IPS-20b (cell line): ENCODE results near the gene EBF4.
"Not testable (repeated sequence)": the region's sequence is repeated elsewhere in the genome, so short reads cannot be mapped to it uniquely, and the experiment has no call there.

Experiments
- H3K27ac ChIP-seq: one replicate; pipeline ENCODE4 v1.5.1; 2013; ENCODE audit warnings: low read length
- H3K27me3 ChIP-seq: 2 replicates; pipeline ENCODE4 v1.6.1; 2013; ENCODE audit warnings: mild to moderate bottlenecking, low read length, inconsistent platforms; ENCODE audit not compliant: insufficient read depth
- H3K36me3 ChIP-seq: 2 replicates; pipeline ENCODE4 v1.6.1; 2013; ENCODE audit warnings: low read depth, mild to moderate bottlenecking, inconsistent platforms, low read length, moderate library complexity; ENCODE audit not compliant: insufficient read depth
- H3K4me1 ChIP-seq: 2 replicates; pipeline ENCODE4 v1.6.1; 2013; ENCODE audit warnings: mild to moderate bottlenecking, control low read depth, inconsistent platforms, low read length, moderate library complexity; ENCODE audit not compliant: insufficient read depth
- H3K4me3 ChIP-seq: 2 replicates; pipeline ENCODE4 v1.5.1; 2013; ENCODE audit warnings: mild to moderate bottlenecking, low read length, inconsistent platforms
- H3K9ac ChIP-seq: 2 replicates; pipeline ENCODE4 v1.6.1; 2013; ENCODE audit warnings: low read depth, mild to moderate bottlenecking, inconsistent platforms, low read length, moderate library complexity
- H3K9me3 ChIP-seq: 2 replicates; pipeline ENCODE4 v1.6.1; 2013; ENCODE audit warnings: mild to moderate bottlenecking, low read depth, low read length, inconsistent platforms; ENCODE audit not compliant: insufficient read depth

EBF4 gene

DNA sequence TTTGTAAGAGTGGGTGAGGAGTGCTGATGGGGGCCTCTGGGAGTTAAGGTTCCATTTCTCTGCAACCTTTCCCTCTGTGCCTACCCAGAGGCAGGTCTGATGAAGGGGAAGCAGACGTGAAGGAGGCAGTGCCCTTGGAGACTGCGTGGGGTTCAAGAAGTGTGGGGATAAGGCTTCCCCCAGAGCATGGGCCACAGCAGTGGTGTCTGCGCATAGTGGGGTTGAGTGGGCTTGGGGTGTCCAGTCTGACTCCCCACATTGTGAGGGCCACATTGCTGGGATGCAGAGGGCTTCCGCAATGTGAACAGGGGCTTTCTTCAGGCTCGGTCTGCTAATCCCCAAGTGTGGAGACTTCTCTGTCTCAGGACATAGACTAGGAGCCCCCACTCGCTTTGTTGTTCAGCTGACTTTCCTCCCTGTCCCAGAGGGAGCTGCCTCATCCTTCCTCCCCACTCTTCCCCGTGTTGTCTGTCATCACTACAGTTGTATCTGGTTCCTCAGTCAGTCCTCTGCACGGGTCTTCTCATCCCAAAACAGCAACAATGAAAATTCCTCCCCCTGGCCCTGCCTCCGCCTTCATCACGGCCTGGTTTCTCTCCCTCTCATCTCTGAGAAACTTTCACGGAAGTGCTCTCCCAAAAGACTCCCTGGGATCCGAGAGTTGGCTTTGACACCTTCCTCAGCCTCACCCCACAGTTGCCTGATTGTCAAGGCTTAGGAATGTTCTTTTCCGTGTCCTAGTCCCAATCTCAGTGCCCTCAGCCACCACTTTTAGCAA lies 2.8 kb downstream of the EBF4 start:
- Histone ChIP-seq H3K27ac (no peak overlapping the region), H3K9me3 (no peaks in the 10 kb centered on the region), H3K36me3 (no peaks in the 10 kb centered on the region), H3K9ac (no peak overlapping the region), H3K4me3 (no peak overlapping the region), H3K4me1 (peaks cover 6% of the 10 kb centered on the region), H3K27me3 (peaks cover 91% of the 10 kb centered on the region)

DNA sequence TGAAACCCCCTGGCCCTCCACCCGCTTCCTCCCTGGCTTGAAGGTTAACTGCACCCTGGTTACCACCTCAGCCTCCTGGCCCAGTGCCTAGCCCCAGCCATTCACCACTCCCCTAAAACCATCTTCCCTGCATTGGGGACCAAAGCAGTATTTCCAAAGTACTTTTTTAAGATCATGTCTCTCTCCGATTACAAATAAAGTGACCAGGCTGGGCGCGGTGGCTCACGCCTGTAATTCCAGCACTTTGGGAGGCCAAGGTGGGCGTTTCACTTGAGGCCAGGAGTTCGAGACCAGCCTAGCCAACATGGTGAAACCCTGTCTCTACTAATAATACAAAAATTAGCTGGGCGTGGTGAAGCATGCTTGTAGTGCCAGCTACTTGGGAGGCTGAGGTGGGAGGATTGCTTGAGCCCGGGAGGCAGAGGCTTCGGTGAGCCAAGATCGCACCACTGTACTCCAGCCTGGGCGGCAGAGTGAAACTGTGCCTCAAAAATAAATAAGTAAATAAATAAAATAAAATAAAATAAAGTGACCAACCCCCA lies 3.5 kb downstream of the EBF4 start:
- H3K9ac ChIP-seq, H3K4me3 ChIP-seq, H3K36me3 ChIP-seq, H3K9me3 ChIP-seq, H3K27ac ChIP-seq: not testable (repeated sequence)
- Histone ChIP-seq H3K27me3 (peaks cover 91% of the 10 kb centered on the region), H3K4me1 (peaks cover 12% of the 10 kb centered on the region)

DNA sequence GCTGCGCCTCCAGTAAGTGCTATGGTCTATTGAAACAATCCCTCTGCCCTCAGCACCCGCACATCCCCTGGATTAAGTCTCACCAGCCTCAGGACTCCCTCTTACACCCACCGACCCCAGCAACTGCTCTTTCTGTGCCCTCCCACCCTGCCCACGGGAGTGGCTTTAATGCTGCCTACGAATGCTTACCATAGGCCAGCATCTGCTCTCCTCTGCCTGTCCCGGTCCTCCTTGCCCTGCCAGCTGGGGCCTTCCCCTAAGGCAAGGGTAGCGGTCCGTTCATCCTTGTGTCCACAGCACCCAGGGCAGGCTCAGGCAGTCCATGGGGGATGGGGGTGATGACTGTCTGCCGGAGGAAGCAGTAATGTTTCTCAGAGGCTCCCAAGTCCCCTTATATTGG lies 4.1 kb downstream of the EBF4 start:
- Histone ChIP-seq H3K4me3 (no peak overlapping the region), H3K27me3 (peaks cover 91% of the 10 kb centered on the region), H3K4me1 (peaks cover 13% of the 10 kb centered on the region), H3K9me3 (no peaks in the 10 kb centered on the region), H3K9ac (no peak overlapping the region), H3K27ac (no peak overlapping the region), H3K36me3 (no peaks in the 10 kb centered on the region)

DNA sequence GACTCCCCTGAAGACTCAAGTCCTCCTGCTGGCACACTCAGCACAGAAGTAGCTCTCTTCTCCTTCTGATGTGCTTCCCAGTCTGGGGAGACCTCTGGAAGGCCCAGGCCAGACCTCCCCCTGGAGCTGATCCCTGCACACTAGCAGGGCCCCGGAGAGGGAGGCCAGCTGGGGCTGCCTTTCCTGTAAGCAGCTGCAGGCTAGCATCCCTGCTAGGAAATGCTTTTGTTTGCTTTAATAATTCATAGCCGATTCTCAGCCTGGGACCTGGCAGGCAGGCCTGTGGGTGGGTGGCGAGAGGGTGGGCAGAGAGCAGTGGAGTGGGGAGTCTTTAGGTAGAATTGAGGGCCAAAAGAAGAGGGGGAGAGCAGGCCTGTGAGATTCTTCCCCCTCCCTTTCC lies 5.2 kb downstream of the EBF4 start:
- H3K4me3 ChIP-seq: no peak overlapping the region
- H3K36me3 ChIP-seq: no peaks in the 10 kb centered on the region
- peaks cover 13% of the 10 kb centered on the region for H3K4me1 ChIP-seq
- no peak overlapping the region for H3K27ac ChIP-seq
- peaks cover 94% of the 10 kb centered on the region for H3K27me3 ChIP-seq
- H3K9ac ChIP-seq: no peak overlapping the region
- H3K9me3 ChIP-seq: no peaks in the 10 kb centered on the region

DNA sequence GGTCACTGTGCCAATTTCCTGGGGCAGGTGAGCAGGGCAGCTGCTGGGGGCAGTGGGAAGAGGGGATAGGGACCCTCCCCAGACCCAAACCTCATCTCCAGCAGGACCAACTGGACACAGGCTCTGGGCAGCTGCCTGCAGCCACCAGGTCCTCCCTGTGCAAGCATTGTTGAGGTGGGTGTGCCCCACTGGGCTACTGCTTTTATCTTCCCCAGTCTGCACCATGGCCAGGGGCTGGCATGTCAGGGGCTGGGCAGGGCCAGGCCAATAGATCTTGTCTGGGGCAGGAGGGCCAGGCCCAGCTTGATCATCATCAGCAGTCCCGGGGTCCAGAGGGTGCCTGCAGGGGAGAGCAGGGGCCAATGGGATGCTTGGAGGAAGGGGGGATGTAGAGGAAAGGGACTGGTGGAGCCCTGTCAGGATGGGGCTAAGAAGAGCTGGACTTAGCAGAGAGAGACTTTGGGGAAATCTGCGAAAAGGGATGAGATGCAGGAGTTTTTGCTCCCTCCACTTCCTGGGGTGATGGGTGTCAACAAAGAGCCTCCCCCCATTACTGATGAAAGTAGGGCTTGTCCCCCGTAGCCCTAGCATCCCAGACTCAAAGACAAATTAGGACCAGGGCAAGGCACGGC lies 5.7 kb downstream of the EBF4 start:
- Histone ChIP-seq H3K27me3 (peaks cover 98% of the 10 kb centered on the region), H3K36me3 (no peaks in the 10 kb centered on the region), H3K4me1 (peaks cover 13% of the 10 kb centered on the region)

DNA sequence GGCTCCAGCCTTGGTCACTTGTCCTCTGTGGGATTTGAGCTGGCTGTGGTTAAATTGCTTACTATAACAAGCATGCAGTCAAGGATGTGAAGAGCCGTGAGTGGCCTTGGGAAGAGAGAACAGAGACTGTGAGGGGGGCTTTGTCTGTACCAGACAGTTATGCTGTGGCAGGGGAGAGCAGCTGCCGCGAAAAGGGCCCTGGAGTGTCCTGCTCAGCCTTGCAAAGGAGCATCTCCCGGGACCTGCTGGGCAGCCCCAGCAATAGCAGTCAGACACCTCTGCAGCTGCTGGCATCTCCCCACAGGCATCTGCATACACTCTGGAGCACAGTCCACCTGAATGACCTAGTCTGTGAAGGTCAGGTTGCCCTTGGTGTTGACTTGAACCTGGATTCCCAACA lies 6.3 kb downstream of the EBF4 start:
- no peaks in the 10 kb centered on the region for H3K36me3 ChIP-seq
- H3K9me3 ChIP-seq: no peaks in the 10 kb centered on the region
- peaks cover 98% of the 10 kb centered on the region for H3K27me3 ChIP-seq
- H3K27ac ChIP-seq: no peak overlapping the region
- peaks cover 13% of the 10 kb centered on the region for H3K4me1 ChIP-seq
- H3K4me3 ChIP-seq: no peak overlapping the region
- H3K9ac ChIP-seq: no peak overlapping the region

More for the DNA sequence above, 5.7 kb downstream of the EBF4 start:
- H3K27ac ChIP-seq: no peak overlapping the region
- no peak overlapping the region for H3K9ac ChIP-seq
- H3K9me3 ChIP-seq: no peaks in the 10 kb centered on the region
- no peak overlapping the region for H3K4me3 ChIP-seq

DNA sequence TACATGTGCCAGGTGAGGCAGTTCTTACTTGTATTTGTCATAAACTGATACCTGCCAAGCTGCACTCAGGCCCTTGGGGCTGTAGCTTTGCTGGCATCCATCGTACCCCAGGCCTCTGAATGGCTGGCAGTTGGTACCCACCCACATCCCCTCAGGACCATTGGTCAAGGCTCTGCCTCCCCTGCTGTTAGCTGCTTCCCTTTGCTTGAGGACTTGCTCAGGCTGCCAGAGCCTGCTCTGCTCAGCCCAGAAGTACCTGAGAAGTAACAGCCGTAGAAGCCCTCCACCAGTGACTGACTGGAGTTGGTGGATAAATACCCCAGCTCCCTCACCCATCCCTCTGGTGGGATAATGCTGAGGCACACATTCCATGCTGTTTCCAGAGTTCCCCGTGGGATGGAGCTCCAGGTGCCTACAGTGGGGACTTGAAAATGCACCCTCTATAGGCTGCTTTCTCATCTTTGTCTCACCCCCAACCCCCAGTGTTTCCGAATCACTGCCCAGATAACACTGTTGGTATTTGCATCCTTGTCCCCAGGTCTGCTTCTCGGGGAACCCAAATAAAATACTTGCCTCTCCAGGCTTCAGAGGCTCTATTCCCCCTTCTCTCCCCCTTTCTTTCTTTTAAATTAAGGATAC lies 7.3 kb downstream of the EBF4 start:
- Histone ChIP-seq H3K9ac (no peak overlapping the region), H3K36me3 (no peaks in the 10 kb centered on the region), H3K9me3 (no peaks in the 10 kb centered on the region), H3K4me3 (no peak overlapping the region), H3K4me1 (peaks cover 8% of the 10 kb centered on the region; the same call in 1 of the 2 replicates), H3K27me3 (peaks cover 98% of the 10 kb centered on the region), H3K27ac (no peak overlapping the region)

DNA sequence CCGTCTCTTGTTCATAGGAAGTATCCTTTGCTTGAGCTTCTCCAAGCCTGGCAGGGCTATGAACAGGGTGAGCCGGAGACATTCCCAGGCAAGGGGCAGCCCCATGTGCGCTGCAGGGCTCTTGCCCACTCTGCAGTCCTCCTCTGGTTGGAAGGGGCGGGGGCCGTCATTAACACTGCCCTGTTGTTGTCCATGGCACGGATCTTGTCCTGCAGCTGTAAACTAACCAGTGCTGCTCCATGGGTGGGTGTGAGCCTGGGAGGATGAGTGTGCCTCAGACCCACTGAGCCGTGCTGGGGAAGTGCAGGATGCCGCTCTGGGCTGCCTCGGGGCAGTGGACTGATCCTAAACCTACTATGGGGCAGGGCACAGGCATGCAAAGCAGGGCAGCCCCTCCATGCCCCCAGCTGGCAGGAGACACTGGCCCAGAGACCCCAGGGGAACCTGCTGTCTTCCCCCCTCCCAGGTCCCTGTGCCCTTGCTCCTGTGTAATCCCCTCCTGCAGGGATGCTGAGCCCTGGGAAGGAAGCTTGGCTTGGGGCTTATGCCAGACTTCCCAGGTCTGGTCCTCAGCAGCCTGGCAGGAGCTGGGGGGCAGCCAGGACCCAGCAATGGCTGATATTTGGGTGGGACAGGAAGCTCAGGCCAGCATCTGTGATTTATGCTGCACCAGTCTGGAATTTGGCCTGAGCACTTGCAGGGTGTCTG lies 8.5 kb downstream of the EBF4 start:
- H3K36me3 ChIP-seq: no peaks in the 10 kb centered on the region
- H3K4me1 ChIP-seq: peaks cover 10% of the 10 kb centered on the region; the same call in 1 of the 2 replicates
- no peaks in the 10 kb centered on the region for H3K9me3 ChIP-seq
- H3K27ac ChIP-seq: no peak overlapping the region
- no peak overlapping the region for H3K9ac ChIP-seq
- H3K27me3 ChIP-seq: peaks cover 98% of the 10 kb centered on the region
- H3K4me3 ChIP-seq: no peak overlapping the region

DNA sequence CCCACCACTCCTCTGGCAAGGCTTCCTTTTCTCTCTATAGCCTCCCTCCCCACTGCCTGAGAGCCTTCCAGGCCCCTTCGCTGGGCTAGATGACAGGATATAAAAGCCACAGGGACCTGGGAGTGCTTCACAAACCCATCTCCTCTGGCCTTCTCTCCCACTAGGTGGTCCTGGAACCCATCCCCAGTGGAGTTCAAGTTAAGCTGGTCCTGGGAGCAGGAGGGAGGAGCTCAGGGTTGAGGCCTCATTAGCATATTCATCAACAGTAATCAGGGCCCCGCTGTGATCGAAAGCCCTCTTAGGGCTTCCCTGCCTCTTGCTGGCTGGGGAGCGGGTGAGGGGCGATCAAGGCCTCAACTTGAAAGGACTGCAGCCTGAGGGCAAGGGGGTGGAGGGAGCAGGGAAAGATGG lies 9.1 kb downstream of the EBF4 start:
- no peak overlapping the region for H3K9ac ChIP-seq

DNA sequence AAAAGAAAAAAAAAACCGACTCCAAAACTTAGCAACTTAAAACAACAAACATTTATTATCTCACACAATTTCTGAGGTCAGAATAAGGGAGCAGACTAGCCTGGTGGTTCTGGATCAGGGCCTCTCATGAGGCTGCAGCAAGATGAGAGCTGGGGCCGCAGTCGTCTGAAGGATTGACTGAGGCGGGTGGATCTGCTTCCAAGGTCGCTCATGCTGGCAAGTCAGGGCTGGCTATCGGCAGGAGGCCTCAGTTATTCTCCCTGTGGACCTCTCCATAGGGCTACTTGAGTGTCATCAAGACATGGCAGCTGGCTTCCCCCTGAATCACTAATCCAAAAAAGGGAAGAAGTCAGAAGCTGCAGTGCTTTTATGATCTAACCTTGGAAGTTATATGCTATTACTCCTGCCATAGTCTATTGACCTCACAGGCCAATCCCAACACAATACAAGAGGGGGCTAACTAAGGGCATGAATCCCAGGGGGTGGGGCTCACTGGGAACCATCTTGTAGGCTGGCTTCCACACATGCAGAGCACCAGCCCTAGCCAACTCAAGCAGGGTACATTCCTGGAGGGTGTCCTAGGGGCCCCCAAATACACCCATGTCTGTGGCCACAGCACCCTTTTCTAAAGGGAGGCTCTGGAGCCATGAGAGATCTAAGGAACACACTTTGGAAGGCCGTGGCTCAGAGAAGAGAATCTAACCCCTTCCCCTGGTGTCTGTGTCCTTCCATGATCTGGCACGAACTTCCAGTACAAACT lies 11.3 kb downstream of the EBF4 start:
- H3K4me3 ChIP-seq: no peak overlapping the region
- H3K27ac ChIP-seq: no peak overlapping the region
- no peaks in the 10 kb centered on the region for H3K9me3 ChIP-seq
- H3K27me3 ChIP-seq: peaks cover 92% of the 10 kb centered on the region
- no peak overlapping the region for H3K9ac ChIP-seq
- H3K4me1 ChIP-seq: peaks cover 13% of the 10 kb centered on the region; the same call in 1 of the 2 replicates
- H3K36me3 ChIP-seq: no peaks in the 10 kb centered on the region

More for the DNA sequence above, 9.1 kb downstream of the EBF4 start:
- Histone ChIP-seq H3K4me3 (no peak overlapping the region), H3K27ac (no peak overlapping the region), H3K4me1 (peaks cover 13% of the 10 kb centered on the region; the same call in 1 of the 2 replicates), H3K9me3 (no peaks in the 10 kb centered on the region), H3K27me3 (peaks cover 98% of the 10 kb centered on the region), H3K36me3 (no peaks in the 10 kb centered on the region)
